ENCODE data around the gene HOXD11. TPM values are rescaled to one million over a fixed set of nuclear protein-coding genes. Genes with fewer than 3 reads are reported as not detected.

The HOXD11 gene
- total and polyA plus RNA-seq, 2 of the 13 experiments (the other 11 are each of a cell fraction or from before 2014, with no cell fraction given) = not detected

- no peak for TF ChIP-seq ZBTB40 (IDR thresholded peaks at IDR 0.05)
- no peak for TF ChIP-seq ZBTB40 (CRISPR knock-in tag; IDR thresholded peaks at IDR 0.05)
- TF ChIP-seq BCL6 (CRISPR knock-in tag; IDR thresholded peaks at IDR 0.05) = no peak
- no peak for TF ChIP-seq TSC22D2 (CRISPR knock-in tag; IDR thresholded peaks at IDR 0.05; ENCODE audit: borderline replicate concordance)
- TF ChIP-seq NCOR1 (IDR thresholded peaks at IDR 0.05; ENCODE audit: borderline replicate concordance, low read length) = no peak
- TF ChIP-seq HDAC1 (CRISPR knock-in tag; IDR thresholded peaks at IDR 0.05) = no peak
Measured at GRCh38 chr2:176129813-176130146, 22.7 kb downstream of the HOXD11 start (continued).
